ENCODE results near the gene SCYL1.

The SCYL1 gene

GRCh38 chr11:65493367-65494176 is 31.3 kb upstream of the SCYL1 start:
- DNase-seq = peak; percentile 96

- DNase-seq = peak; percentile 69
Observed at GRCh38 chr11:65496304-65497140, 28.4 kb upstream of the SCYL1 start.

GRCh38 chr11:65497141-65498041 is 27.5 kb upstream of the SCYL1 start:
- DNase-seq = peak; percentile 99

- DNase-seq = peak; percentile 74
Observed at GRCh38 chr11:65498042-65498726, 26.7 kb upstream of the SCYL1 start.

GRCh38 chr11:65498727-65498976 is 26.2 kb upstream of the SCYL1 start:
- no peak for DNase-seq

GRCh38 chr11:65498977-65499712 is 25.7 kb upstream of the SCYL1 start, which contains the start of gene MALAT1:
TSS of gene MALAT1 (plus strand) at chr11:65499045.
- peak; percentile 96 for DNase-seq

- DNase-seq = no peak
Observed at GRCh38 chr11:65499713-65500386, 25.0 kb upstream of the SCYL1 start.

- peak; percentile 68 for DNase-seq
Observed at GRCh38 chr11:65500387-65501185, 24.3 kb upstream of the SCYL1 start.

GRCh38 chr11:65501186-65501471 is 23.8 kb upstream of the SCYL1 start:
- no peak for DNase-seq

- DNase-seq = peak; percentile 51
Observed at GRCh38 chr11:65501472-65502273, 23.2 kb upstream of the SCYL1 start.

- DNase-seq = no peak
Observed at GRCh38 chr11:65502274-65502554, 22.7 kb upstream of the SCYL1 start.

- DNase-seq = peak; percentile 57
Observed at GRCh38 chr11:65502555-65503367, 22.1 kb upstream of the SCYL1 start.

- DNase-seq = peak; percentile 19
Observed at GRCh38 chr11:65503368-65503948, 21.4 kb upstream of the SCYL1 start.

GRCh38 chr11:65503949-65504673 is 20.8 kb upstream of the SCYL1 start:
- peak; percentile 74 for DNase-seq

- DNase-seq = peak; percentile 41
Observed at GRCh38 chr11:65504674-65505465, 20.0 kb upstream of the SCYL1 start.

- DNase-seq = peak; percentile 37
Observed at GRCh38 chr11:65505466-65506289, 19.2 kb upstream of the SCYL1 start.
